DND-41 (cell line): ENCODE results near the gene KLHL36.

Experiments used
- ATAC-seq: fragments of 200-7000 bp; cut with Tn5 transposase; 3 replicates; pipeline ENCODE4 v1.9.1; 2021; ENCODE audit warnings: low read depth; ENCODE audit not compliant: insufficient read depth
- DNase-seq: peaks from one replicate; pipeline ENCODE4 v3.0.0-alpha.2; 2020
- H2AFZ ChIP-seq: 2 replicates; pipeline ENCODE4 v1.6.0; 2012; ENCODE audit warnings: low read depth, low read length
- H3K27ac ChIP-seq: 2 replicates; pipeline ENCODE4 v1.5.1; 2012; ENCODE audit warnings: low read length, inconsistent platforms
- H3K27me3 ChIP-seq: fragments of 200-600 bp; sonication (generic); 2 replicates; pipeline ENCODE4 v1.6.0; 2012; ENCODE audit warnings: low read length, mild to moderate bottlenecking, inconsistent platforms; ENCODE audit not compliant: insufficient read depth, poor library complexity
- H3K36me3 ChIP-seq: 2 replicates; pipeline ENCODE4 v1.5.1; 2012; ENCODE audit warnings: low read length, inconsistent platforms; ENCODE audit not compliant: insufficient read depth
- H3K4me1 ChIP-seq: 2 replicates; pipeline ENCODE4 v1.5.1; 2012; ENCODE audit warnings: mild to moderate bottlenecking, low read length; ENCODE audit not compliant: insufficient read depth
- H3K4me2 ChIP-seq: 2 replicates; pipeline ENCODE4 v1.6.0; 2012; ENCODE audit warnings: mild to moderate bottlenecking, moderate library complexity, low read length, inconsistent platforms; ENCODE audit not compliant: insufficient read depth
- H3K4me3 ChIP-seq, 2 experiments: fragments of 200-600 bp in 1 of 2; shearing (Covaris generic) in 1 of 2; 2 replicates each; pipeline ENCODE4 v1.5.1; 2012 to 2016; ENCODE audit warnings: inconsistent platforms in 2 of 2, low read length in 2 of 2, mild to moderate bottlenecking in 2 of 2, low read depth in 1 of 2, moderate library complexity in 1 of 2
- H3K79me2 ChIP-seq: 2 replicates; pipeline ENCODE4 v1.6.0; 2012; ENCODE audit warnings: low read length, inconsistent platforms; ENCODE audit not compliant: insufficient read depth
- H3K9ac ChIP-seq: 2 replicates; pipeline ENCODE4 v1.6.0; 2012; ENCODE audit warnings: low read depth, mild to moderate bottlenecking, inconsistent platforms, low read length, moderate library complexity
- H3K9me3 ChIP-seq: 2 replicates; pipeline ENCODE4 v1.5.1; 2012; ENCODE audit warnings: low read length, moderate library complexity, mild to moderate bottlenecking, inconsistent platforms; ENCODE audit not compliant: insufficient read depth, severe bottlenecking
- H4K20me1 ChIP-seq: 2 replicates; pipeline ENCODE4 v1.6.0; 2012; ENCODE audit warnings: low read length; ENCODE audit not compliant: insufficient read depth
- CTCF ChIP-seq: IDR thresholded peaks from 2 replicates; pipeline ENCODE4 v1.5.1; 2012; ENCODE audit warnings: borderline replicate concordance, low read length, moderate library complexity, mild to moderate bottlenecking; ENCODE audit not compliant: poor library complexity, severe bottlenecking; ENCODE audit errors: extremely low read depth
- EZH2 ChIP-seq: IDR thresholded peaks from 3 replicates; pipeline ENCODE4 v1.6.1; 2012; ENCODE audit warnings: borderline replicate concordance, low read depth, mild to moderate bottlenecking, moderate library complexity, low read length, inconsistent platforms; ENCODE audit not compliant: severe bottlenecking

The KLHL36 gene

GRCh38 chr16:84640145-84640544 is 8.2 kb upstream of the KLHL36 start:
- DNase-seq, result no peak
- ATAC-seq, result no peak

GRCh38 chr16:84641643-84642358 is 6.5 kb upstream of the KLHL36 start:
- no peak for ATAC-seq
- Histone ChIP-seq H3K4me1 (peaks cover 11% of the 10 kb centered on the region), H3K79me2 (no peaks in the 10 kb centered on the region), H2AFZ (no peak overlapping the region), H3K9ac (no peak overlapping the region), H3K4me3 (no peak overlapping the region), H3K4me2 (no peak overlapping the region), H3K27me3 (peaks cover 10% of the 10 kb centered on the region), H4K20me1 (no peaks in the 10 kb centered on the region), H3K36me3 (no peaks in the 10 kb centered on the region), H3K9me3 (no peaks in the 10 kb centered on the region), H3K27ac (no peak overlapping the region)
- no peak for DNase-seq
- TF ChIP-seq CTCF, result no peak
- TF ChIP-seq EZH2, result no peak

More at GRCh38 chr16:84640145-84640544, 8.2 kb upstream of the KLHL36 start:
- H3K9ac ChIP-seq, result no peak overlapping the region
- H2AFZ ChIP-seq, result no peak overlapping the region
- H3K4me3 ChIP-seq, result no peak overlapping the region
- H3K79me2 ChIP-seq, result no peaks in the 10 kb centered on the region
- no peaks in the 10 kb centered on the region for H3K36me3 ChIP-seq
- no peaks in the 10 kb centered on the region for H3K9me3 ChIP-seq
- H3K4me1 ChIP-seq, result peaks cover 11% of the 10 kb centered on the region
- H3K4me2 ChIP-seq, result no peak overlapping the region
- no peak overlapping the region for H3K27ac ChIP-seq
- peaks cover 5% of the 10 kb centered on the region for H3K27me3 ChIP-seq
- no peak for TF ChIP-seq CTCF
- no peaks in the 10 kb centered on the region for H4K20me1 ChIP-seq

GRCh38 chr16:84643180-84643583 is 5.1 kb upstream of the KLHL36 start:
- H3K4me3 ChIP-seq, result no peak overlapping the region
- no peaks in the 10 kb centered on the region for H3K9me3 ChIP-seq
- H3K27ac ChIP-seq, result no peak overlapping the region
- H2AFZ ChIP-seq, result no peak overlapping the region
- H3K36me3 ChIP-seq, result no peaks in the 10 kb centered on the region
- no peak overlapping the region for H3K9ac ChIP-seq
- no peak for TF ChIP-seq CTCF
- TF ChIP-seq EZH2, result no peak
- H3K4me2 ChIP-seq, result no peak overlapping the region
- no peaks in the 10 kb centered on the region for H3K79me2 ChIP-seq
- H3K4me1 ChIP-seq, result peaks cover 19% of the 10 kb centered on the region
- H3K27me3 ChIP-seq, result peaks cover 10% of the 10 kb centered on the region
- no peaks in the 10 kb centered on the region for H4K20me1 ChIP-seq
- ATAC-seq (no peak), DNase-seq (no peak)
